GM04503 (cell line): ENCODE measurements around the gene MEGF11.
"Not testable (repeated sequence)": the region's sequence is repeated elsewhere in the genome, so short reads cannot be mapped to it uniquely, and the experiment has no call there.

Source experiments
- DNase-seq: peaks from one replicate; pipeline ENCODE4 v3.0.0-alpha.2; 2012; ENCODE audit warnings: low read depth

The MEGF11 gene

DNA sequence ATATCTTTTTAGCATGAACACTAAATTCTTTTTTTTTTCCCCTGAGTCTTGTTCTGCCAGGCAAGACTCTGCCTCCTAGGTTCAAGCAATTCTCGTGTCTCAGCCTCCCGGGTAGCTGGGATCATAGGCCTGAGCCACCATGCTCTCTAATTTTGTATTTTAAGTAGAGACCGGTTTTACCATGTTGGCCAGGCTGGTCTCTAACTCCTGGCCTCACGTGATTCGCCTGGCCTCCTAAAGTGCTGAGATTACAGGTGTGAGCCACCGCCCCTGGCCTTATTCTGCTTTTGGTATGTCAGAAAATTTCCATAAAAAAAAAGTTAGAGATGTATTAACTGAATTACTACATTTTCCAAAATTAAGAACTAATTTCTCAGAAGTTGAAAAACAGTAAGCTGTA lies 370.0 kb downstream of the MEGF11 start:
- no peak for DNase-seq

GRCh38 chr15:65881766-65882434 lies 371.6 kb downstream of the MEGF11 start:
- no peak for DNase-seq

GRCh38 chr15:65877749-65878148 lies 375.8 kb downstream of the MEGF11 start:
- no peak for DNase-seq

- no peak for DNase-seq
These were observed 378.1 kb downstream of the MEGF11 start for GRCh38 chr15:65875458-65875857.

GRCh38 chr15:65873256-65873655 lies 380.3 kb downstream of the MEGF11 start:
- DNase-seq = no peak

GRCh38 chr15:65872596-65872995 lies 381.0 kb downstream of the MEGF11 start:
- not testable (repeated sequence) for DNase-seq

GRCh38 chr15:65871886-65872285 lies 381.7 kb downstream of the MEGF11 start:
- DNase-seq = not testable (repeated sequence)

DNA sequence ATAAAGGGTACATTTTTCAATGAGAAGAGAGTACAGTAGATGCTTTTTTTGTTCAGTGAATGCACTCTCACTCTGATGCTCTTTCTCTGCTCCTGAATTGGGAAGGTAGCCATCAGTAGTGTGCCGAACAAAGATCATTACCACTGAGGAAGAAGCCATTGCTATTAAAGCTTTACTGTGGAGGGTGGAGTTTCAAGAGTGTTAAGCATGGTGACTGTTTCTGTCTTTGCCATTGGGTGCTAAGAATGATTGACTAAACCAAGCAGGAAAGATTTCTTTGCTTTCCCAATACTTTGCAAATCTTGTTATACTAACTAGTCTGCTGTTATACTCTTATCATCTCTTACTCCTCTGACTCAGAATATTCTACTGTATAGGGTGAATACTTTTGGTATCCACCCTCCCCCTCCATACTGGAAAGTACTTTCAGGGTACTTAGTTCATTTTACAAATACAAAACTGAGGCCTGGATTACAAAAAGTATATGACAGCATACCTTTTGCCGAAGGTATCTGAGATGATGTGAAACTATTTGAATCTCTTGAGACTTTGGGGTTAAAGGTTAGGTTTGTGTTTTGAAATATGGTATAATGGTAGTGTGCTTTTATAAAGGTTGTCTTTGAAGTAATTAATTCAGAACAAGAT lies 382.5 kb downstream of the MEGF11 start:
- DNase-seq = no peak

DNA sequence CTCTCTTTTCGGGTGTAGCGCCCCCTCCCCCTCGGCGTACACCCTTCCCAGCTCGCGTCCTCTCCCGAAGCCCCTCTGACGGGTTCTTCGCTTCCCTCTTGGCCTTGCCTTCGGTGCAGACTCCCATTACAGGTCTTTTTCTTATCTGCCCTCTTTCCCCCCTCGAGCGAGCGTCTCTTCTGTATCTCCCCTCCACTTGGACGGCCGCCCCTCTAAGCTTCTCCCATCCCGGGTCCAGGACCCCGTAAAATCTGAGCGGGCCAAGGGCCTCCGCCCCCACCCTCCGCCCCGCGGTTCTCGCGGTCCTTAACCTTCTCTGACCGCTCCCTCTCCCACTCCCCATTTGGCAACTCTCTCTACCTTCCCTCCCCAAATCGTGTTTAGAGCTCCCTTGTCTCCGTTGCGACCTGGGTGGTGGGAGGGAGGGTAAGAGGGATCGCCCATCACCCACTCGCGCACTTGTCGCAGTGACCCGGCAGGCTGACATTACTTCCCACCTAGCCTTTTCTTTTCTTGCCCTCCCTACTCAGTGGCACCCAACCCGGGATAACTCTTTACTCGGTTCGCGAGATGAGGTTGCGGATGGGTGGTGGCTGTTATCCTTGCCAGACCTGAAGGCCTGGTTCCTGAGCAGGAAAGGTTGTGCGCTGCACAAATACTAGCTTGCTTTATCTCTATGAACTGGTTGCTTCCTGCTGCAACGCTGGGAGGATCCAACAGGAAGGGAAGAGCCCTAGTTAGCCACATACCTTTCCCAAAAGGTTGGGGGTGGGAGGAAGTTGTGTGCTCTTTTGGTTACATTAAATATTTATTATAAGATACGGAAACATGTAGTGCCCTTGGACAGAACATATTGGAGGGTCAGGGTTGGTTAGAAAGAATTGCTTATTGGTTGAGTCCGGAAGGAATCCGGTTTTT lies 383.3 kb downstream of the MEGF11 start:
- DNase-seq = no peak

DNA sequence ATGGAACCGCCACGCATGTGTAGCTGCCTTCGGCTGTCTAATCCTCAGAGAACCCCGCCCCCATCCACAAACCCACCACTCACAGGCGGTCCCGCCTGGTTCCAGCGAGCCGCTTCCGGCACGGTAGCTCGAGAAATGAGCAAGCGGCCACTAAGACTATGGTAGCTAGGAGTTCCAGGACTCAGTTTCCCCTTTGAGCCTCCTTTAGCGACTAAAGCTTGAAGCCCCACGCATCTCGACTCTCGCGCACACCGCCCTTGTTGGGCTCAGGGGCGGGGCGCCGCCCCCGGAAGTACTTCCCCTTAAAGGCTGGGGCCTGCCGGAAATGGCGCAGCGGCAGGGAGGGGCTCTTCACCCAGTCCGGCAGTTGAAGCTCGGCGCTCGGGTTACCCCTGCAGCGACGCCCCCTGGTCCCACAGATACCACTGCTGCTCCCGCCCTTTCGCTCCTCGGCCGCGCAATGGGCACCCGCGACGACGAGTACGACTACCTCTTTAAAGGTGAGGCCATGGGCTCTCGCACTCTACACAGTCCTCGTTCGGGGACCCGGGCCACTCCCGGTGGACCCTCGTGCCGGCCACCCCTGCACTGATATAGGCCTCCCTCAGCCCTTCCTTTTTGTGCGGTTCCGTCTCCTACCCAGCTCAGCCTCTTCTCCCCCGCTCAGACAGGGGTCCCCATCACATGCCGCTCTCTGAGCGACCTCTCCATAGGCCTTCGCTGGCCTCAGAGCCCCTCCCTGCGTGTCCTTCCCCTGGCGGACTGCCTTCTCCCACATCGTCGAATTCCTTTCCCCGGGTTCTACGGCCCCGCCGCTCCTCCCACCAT lies 384.2 kb downstream of the MEGF11 start, which contains the start of gene RAB11A:
Gene RAB11A, plus strand, starts transcription at position 366 of the 828 bp plus-strand sequence. Its CDS starts 95 bp downstream, at position 461.
- DNase-seq = peak; percentile 71

GRCh38 chr15:65868546-65869125 lies 384.9 kb downstream of the MEGF11 start:
- DNase-seq = no peak

GRCh38 chr15:65867933-65868332 lies 385.6 kb downstream of the MEGF11 start:
- not testable (repeated sequence) for DNase-seq

- DNase-seq = no peak
These were observed 386.3 kb downstream of the MEGF11 start for GRCh38 chr15:65867244-65867643.

DNA sequence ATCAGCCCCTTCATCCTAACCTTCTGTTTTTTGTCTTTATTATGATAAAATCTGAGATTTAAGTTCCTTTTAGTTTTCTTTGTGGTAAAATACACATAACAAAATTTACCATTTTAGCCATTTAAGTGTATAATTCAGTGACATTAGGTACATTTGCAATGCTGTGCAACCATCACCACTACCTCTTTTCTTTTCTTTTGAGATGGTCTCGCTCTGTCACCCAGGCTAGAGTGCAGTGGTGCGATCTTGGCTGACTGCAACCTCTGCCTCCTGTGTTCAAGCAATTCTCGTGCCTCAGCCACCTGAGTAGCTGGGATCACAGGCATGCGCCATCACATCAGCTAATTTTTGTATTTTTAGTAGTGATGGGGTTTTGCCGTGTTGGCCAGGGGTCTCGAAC lies 390.4 kb downstream of the MEGF11 start:
- no peak for DNase-seq

DNA sequence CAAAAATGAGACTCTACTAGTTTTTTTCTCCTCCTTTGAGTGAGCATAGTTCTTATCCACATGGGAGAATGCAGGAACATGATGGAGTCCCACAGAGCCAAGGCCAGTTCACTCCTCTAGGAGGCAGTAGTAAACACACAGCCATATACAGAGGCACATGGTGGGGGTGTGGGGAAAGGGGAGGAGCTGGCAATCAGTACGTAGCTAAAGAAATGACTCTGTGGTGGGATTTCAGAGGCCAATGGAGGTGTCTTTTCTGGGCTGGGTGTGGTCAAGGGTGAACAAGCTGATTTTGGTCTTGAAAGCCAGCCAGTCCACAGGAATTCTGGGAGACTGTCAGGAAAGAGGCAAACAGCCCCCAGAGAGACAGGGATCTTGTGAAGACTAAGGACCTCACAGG lies 390.9 kb downstream of the MEGF11 start:
- no peak for DNase-seq

DNA sequence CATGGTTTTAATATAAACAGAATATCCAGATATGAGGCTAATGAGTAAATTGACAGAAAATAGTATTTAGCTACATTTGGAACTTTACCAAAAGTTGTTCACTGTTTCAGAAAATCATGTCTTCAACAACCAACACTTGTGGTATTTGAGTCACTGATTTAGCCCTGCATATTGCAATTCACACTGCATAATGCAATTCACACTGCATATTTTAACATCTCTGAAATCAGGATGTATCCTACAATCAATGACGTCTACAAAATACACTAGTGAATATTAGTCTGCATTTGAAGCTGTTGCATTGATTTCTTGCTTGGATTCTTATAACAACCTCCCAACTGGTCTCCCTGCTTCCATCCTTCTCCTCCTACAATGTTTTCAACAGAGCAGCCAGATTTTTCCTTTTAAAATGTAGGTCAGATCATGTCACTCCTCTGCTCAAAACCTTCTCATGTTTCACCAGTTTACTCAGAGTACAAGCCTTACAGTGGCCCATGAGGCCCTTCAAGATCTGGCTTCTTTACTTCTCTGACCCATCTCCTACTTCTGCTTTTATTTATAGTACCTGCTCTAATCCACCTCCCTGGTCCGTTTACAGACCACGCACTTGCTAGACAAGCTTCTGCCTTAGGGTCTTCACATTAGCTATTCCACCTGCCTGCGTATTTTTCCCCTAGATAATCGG lies 395.7 kb downstream of the MEGF11 start:
- no peak for DNase-seq

GRCh38 chr15:65856821-65857455 lies 396.6 kb downstream of the MEGF11 start:
- no peak for DNase-seq

DNA sequence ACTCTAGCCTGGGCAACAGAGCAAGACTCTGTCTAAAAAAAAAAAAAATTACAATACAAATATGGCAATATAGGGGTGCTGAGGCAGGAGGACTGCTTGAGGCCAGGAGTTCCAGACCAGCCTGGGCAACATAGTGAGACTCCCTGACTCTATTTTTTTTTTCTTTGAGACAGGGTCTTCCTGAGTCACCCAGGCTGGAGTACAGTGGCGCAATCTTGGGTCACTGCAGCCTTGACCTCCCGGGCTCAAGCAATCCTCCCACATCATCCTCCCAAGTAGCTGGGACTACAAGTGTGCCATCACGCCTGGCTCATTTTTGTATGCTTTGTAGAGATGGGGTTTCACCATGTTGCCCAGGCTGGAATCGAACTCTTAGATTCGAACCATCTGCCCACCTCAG lies 401.6 kb downstream of the MEGF11 start:
- no peak for DNase-seq

- no peak for DNase-seq
These were observed 405.6 kb downstream of the MEGF11 start for GRCh38 chr15:65847989-65848388.

GRCh38 chr15:65845826-65846519 lies 407.6 kb downstream of the MEGF11 start:
- no peak for DNase-seq
